SIG-M5 treated with dmso at 0.1 percent for 504 hours (cell line): ENCODE results near the gene STRN4.
"Not testable (repeated sequence)": the region's sequence is repeated elsewhere in the genome, so short reads cannot be mapped to it uniquely, and the experiment has no call there.

Experiments used
- DNase-seq: peaks from one replicate; lab custom pipeline; 2025; ENCODE audit not compliant: unreplicated experiment; lab: John Stamatoyannopoulos, UW

Gene STRN4

GRCh38 chr19:46773018-46773399, 26.8 kb upstream of the STRN4 start:
- DNase-seq: no peak

- no peak for DNase-seq
Observed at GRCh38 chr19:46772170-46773017, 26.1 kb upstream of the STRN4 start.

DNA sequence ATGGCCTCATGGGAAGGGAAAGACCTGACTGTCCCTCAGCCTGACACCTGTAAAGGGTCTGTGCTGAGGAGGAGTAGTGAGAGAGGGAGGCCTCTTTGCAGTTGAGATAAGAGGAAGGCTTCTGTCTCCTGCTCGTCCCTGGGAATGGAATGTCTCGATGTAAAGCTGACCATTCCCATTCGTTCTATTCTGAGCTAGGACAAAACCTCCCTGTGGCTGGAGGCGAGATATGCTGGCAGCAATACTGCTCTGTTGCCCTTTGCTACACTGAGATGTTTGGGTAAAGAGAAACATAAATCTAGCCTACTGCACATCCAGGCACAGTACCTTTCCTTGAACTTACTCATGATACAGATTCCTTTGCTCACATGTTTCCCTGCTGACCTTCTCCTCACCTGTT, 22.5 kb upstream of the STRN4 start:
- not testable (repeated sequence) for DNase-seq

- DNase-seq: peak; percentile 42
Observed at GRCh38 chr19:46766569-46767317, 20.5 kb upstream of the STRN4 start.

GRCh38 chr19:46764817-46765291, 18.6 kb upstream of the STRN4 start:
- DNase-seq: no peak

GRCh38 chr19:46762245-46762890, 16.1 kb upstream of the STRN4 start:
- no peak for DNase-seq

- no peak for DNase-seq
Observed at GRCh38 chr19:46761418-46761831, 15.2 kb upstream of the STRN4 start.

DNA sequence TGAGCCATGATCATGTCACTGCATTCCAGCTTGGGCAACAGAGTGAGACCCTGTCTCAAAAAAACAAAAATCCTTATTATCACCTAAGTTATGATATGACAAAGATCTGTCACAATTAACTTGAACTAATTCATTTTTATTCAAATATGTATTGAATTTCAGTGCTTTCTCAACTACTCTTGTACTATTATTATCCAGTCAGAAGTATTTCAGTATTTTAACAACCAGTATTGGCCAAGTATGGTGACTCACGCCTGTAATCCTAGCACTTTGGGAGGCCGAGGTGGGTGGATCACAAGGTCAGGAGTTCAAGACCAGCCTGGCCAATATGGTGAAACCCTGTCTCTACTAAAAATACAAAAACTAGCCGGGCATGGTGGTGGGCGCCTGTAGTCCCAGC, 14.6 kb upstream of the STRN4 start:
- DNase-seq: not testable (repeated sequence)

DNA sequence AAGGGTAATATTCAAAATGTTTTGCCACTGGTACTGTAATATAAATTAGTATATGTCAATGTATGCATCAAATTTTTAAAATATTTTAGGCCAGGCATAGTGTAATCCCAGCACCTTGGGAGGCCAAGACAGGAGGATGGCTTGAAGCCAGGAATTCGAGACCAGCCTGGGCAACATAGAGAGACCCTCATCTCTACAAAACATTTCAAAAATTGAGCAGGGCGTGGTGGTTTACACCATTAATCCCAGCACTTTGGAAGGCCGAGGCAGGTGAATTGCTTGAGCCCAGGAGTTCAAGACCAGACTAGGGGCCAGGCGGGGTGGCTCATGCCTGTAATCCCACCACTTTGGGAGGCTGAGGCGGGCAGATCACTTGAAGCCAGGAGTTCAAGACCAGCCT, 14.1 kb upstream of the STRN4 start:
- no peak for DNase-seq

- DNase-seq: no peak
Observed at GRCh38 chr19:46759817-46760333, 13.6 kb upstream of the STRN4 start.

- DNase-seq: no peak
Observed at GRCh38 chr19:46759206-46759605, 13.0 kb upstream of the STRN4 start.

DNA sequence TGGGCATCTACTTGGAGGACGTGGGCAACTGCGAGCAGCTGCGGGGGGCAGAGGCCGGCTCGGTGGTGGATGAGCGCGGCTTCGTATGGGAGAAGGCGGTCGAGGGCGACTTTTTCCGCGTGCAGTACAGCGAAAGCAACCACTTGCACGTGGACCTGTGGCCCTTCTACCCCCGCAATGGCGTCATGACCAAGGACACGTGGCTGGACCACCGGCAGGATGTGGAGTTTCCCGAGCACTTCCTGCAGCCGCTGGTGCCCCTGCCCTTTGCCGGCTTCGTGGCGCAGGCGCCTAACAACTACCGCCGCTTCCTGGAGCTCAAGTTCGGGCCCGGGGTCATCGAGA, 10.3 kb upstream of the STRN4 start:
- no peak for DNase-seq

DNA sequence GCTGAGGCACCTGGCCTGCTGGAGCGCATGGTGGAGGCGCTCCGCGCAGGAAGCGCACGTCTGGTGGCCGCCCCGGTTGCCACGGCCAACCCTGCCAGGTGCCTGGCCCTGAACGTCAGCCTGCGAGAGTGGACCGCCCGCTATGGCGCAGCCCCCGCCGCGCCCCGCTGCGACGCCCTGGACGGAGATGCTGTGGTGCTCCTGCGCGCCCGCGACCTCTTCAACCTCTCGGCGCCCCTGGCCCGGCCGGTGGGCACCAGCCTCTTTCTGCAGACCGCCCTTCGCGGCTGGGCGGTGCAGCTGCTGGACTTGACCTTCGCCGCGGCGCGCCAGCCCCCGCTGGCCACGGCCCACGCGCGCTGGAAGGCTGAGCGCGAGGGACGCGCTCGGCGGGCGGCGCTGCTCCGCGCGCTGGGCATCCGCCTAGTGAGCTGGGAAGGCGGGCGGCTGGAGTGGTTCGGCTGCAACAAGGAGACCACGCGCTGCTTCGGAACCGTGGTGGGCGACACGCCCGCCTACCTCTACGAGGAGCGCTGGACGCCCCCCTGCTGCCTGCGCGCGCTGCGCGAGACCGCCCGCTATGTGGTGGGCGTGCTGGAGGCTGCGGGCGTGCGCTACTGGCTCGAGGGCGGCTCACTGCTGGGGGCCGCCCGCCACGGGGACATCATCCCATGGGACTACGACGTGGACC, 9.7 kb upstream of the STRN4 start:
- DNase-seq: no peak

- peak; percentile 53 for DNase-seq
Observed at GRCh38 chr19:46755077-46755852, 9.0 kb upstream of the STRN4 start.

DNA sequence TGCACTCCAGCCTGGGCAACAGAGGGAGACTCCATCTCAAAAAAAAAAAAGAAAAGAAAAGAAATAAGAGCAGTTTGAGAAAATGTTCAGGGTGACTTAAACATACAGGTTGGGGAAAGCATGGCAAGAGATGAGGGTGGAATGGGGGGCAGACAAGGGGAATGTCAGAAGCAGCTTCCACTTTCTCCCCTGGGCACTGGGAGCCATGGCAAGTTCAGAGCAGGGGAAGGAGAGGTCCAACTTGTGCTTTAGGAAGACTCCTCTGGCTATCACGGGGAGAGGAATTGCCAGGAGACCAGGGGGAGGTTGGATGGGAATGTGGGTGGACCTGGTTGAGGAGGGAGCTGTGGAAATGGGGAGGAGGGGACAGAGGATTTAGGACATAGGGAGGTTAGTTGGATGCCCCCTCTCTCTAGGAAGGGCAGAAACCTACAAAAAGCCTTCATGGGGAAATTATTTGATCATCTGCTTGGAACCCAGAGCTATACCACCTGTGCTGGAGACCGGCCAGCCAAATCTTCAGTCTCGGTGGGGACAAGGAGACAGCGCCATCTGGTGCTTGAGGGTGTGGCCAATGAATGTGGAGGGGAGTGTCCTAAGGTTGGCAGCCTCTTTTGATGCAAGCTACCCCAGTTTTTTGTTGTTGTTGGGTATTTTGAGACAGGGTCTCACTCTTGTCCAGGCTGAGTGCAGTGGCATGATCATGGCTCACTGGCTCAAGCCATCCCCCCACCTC, 7.3 kb upstream of the STRN4 start:
- DNase-seq: peak; percentile 56

DNA sequence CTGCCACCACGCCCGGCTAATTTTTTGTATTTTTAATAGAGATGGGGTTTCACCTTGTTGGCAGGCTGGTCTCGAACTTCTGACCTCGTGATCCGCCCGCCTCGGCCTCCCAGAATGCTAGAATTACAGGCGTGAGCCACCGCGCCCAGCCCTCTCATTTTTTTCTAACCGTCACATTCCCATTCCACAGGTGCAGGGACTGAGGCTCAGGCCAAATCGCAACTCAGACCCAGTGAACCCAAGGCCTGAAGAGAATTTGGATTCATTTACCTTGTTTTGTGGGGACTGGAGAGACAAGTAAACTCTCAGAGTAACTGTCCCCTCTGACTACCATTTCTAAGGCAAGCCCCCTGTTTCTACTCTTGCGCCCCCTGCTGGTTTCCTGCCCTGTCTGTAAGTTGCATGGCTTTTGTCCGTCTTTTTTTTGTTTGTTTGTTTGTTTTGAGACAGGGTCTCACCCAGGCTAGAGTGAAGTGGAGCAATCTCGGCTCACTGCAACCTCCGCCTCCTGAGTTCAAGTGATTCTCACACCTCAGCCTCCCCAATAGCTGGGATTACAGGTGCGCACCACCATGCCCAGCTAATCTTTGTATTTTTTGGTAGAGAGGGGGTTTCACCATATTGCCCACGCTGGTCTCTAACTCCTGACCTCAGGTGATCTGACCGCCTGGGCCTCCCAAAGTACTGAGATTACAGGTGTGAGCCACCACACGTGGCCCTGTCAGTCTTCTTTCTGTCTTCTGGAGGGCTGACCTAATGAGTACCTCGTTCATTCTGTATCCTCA, 2.3 kb upstream of the STRN4 start:
- DNase-seq: peak; percentile 71

DNA sequence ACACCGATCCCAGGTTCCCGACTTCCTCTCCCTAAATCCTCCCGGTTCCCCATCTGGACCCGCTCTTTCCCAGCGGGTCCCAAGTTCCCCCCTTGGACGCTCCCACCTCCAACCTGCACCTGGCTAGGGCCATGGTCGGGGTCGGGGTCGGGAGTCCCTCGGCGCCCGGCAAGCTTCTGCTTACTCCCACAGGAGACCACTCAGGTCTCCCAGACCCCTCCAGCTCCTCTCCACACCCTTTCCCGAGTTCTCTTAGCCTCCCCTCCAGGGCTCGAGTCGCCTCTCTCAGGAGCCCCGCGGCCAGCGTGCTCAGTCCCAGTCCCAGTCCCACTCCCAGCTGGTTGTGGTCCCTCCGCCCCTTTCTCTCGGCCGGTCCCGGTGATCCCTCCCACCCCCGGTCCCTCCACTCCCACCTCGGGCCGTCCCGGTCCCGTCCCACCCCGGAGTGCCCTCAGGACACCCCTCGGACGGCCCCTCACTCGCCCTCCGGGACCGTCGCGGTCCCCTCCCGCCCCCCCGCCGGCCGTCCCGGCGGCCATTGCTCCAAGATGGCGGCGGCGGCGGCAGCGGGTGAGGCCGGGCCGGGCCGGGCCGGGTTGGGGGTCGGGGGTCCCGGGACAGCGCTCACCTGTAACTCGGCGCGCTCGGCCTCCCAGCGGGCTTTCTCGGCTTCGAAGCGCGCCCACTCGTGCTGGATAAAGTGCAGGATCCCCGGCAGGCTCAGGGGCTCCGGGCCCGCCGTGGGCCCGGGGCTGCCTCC, 549 bp downstream of the STRN4 start, which contains the start of gene FKRP:
TSS of gene FKRP (plus strand) at position 537 of the 760 bp plus-strand sequence. CDS start 9,394 bp downstream, outside the sequence.
- DNase-seq: no peak

GRCh38 chr19:46745030-46745429, 1.2 kb downstream of the STRN4 start:
- no peak for DNase-seq
